Measurements from ENCODE around the gene FAM83G. TPM values are rescaled to one million over a fixed set of nuclear protein-coding genes. Genes with fewer than 3 reads are reported as not detected.

FAM83G gene
- total RNA-seq, 1 experiment from 2014 or later, result 38.7 TPM

DNA sequence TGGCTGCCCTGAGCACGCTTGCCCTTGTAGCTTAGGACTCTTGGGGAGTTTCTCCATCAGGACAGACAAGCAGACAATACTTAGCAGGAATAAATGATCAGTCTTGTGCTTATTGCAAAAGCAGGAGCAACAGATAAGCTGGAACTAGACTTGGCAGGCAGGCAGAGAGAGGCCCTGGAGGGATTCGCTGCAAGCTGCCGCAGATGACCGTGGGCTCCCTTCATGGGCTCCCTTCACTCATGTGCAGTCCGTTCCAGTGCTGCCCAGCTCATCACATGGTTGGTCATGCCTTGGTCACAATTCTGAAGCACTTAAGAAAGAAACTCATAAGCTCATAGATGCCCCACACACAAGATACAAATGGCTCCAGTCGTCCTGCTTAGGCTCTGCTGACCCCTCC, 55.0 kb downstream of the FAM83G start:
- H3K79me2 ChIP-seq (ENCODE audit: insufficient read depth, low read length), result no peaks in the 10 kb centered on the region
- no peak overlapping the region for H3K14ac ChIP-seq (ENCODE audit: insufficient read depth, low read length)
- no peaks in the 10 kb centered on the region for H3K4me1 ChIP-seq (ENCODE audit: insufficient read depth, low read length)
- H3K9ac ChIP-seq (ENCODE audit: extremely low read depth, insufficient read length, low read length), result no peak overlapping the region
- H3K4me2 ChIP-seq (ENCODE audit: insufficient read depth, insufficient read length, low read length), result no peak overlapping the region
- no peak overlapping the region for H2BK120ac ChIP-seq (ENCODE audit: low read depth, low read length, poor library complexity, severe bottlenecking)
- H4K8ac ChIP-seq (replicated peaks; ENCODE audit: insufficient read length, low read depth, low read length), result no peak overlapping the region
- H4K20me1 ChIP-seq (ENCODE audit: control insufficient read depth, insufficient read depth, insufficient read length), result no peaks in the 10 kb centered on the region
- H3K23ac ChIP-seq (ENCODE audit: insufficient read length, low read depth, low read length), result no peak overlapping the region
- H3K9me3 ChIP-seq (ENCODE audit: control insufficient read depth, low read depth, low read length), result no peaks in the 10 kb centered on the region
- H2BK20ac ChIP-seq (ENCODE audit: low read depth, low read length, poor library complexity, severe bottlenecking), result no peak overlapping the region
- no peaks in the 10 kb centered on the region; a peak in 1 of 7 replicates for H3K36me3 Mint-ChIP-seq (ENCODE audit: insufficient read depth in 1 of 3, low read depth in 3 of 3)
- no peak overlapping the region for H3K56ac ChIP-seq (ENCODE audit: insufficient read length, low read depth, low read length)
- H3K79me1 ChIP-seq (ENCODE audit: insufficient read depth, low read depth, low read length, poor library complexity, severe bottlenecking), result no peaks in the 10 kb centered on the region
- no peak overlapping the region for H3K18ac ChIP-seq (ENCODE audit: insufficient read length, low read depth, low read length)
- DNase-seq, result no peak
- TF ChIP-seq, protein P1, sequence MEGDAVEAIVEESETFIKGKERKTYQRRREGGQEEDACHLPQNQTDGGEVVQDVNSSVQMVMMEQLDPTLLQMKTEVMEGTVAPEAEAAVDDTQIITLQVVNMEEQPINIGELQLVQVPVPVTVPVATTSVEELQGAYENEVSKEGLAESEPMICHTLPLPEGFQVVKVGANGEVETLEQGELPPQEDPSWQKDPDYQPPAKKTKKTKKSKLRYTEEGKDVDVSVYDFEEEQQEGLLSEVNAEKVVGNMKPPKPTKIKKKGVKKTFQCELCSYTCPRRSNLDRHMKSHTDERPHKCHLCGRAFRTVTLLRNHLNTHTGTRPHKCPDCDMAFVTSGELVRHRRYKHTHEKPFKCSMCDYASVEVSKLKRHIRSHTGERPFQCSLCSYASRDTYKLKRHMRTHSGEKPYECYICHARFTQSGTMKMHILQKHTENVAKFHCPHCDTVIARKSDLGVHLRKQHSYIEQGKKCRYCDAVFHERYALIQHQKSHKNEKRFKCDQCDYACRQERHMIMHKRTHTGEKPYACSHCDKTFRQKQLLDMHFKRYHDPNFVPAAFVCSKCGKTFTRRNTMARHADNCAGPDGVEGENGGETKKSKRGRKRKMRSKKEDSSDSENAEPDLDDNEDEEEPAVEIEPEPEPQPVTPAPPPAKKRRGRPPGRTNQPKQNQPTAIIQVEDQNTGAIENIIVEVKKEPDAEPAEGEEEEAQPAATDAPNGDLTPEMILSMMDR (conservative IDR thresholded peaks at IDR 0.05), result no peak
- no peak overlapping the region for H2BK5ac ChIP-seq (ENCODE audit: insufficient read length, low read length)
- no peak overlapping the region for H2BK12ac ChIP-seq (ENCODE audit: insufficient read length, low read depth, low read length)
- H3K4me3 Mint-ChIP-seq, result no peak overlapping the region
- 0 out of 7 replicates have a peak overlapping the region, but pooled peaks of 1 of the 3 experiments have one; percentile 49 for H3K27ac Mint-ChIP-seq
- no CpG with 5 or more reads among the region's 6 CpGs for WGBS (ENCODE audit: extremely low coverage, insufficient read length, low lambda C conversion rate)
- peaks cover 9 to 12% of the 10 kb centered on the region in 2 experiments for H3K4me1 Mint-ChIP-seq
- no peak overlapping the region for H4K91ac ChIP-seq (ENCODE audit: insufficient read length, low read depth, low read length)
- no peaks in the 10 kb centered on the region; the same call in none of the 2 replicates for H3K27me3 Mint-ChIP-seq (ENCODE audit: low read depth)
- H3K27ac ChIP-seq (ENCODE audit: insufficient read length, low read depth, low read length), result no peak overlapping the region
- no peak overlapping the region for H3T11ph ChIP-seq (ENCODE audit: low read length)
- no peaks in the 10 kb centered on the region for H3K9me3 Mint-ChIP-seq
- no peaks in the 10 kb centered on the region for H3K23me2 ChIP-seq (ENCODE audit: insufficient read length, low read depth, low read length, poor library complexity, severe bottlenecking)
- H3K4ac ChIP-seq (ENCODE audit: low read depth, low read length), result no peak overlapping the region
- H2AFZ ChIP-seq (ENCODE audit: low read length), result no peak overlapping the region
- H2AK5ac ChIP-seq (ENCODE audit: insufficient read length, low read length), result no peak overlapping the region
- H4K5ac ChIP-seq (ENCODE audit: insufficient read length, low read depth, low read length), result no peak overlapping the region
- H2BK15ac ChIP-seq (ENCODE audit: low read depth, low read length), result no peak overlapping the region
- H3K27me3 ChIP-seq (ENCODE audit: insufficient read depth, low read length), result no peaks in the 10 kb centered on the region
